Natural killer cell (primary cell): ENCODE measurements around the gene GATA6. TPM values are rescaled to one million over a fixed set of nuclear protein-coding genes. Genes with fewer than 3 reads are reported as not detected.

Experiments
- ATAC-seq, 3 donors: fragments of 150-1000 bp in 2 of 3; fragments of 200-7000 bp in 1 of 3; cut with Tn5 transposase; 1 replicate in 1 of 3; 2 replicates in 2 of 3; pipeline ENCODE4 v1.10.0; 2021; ENCODE audit warnings: mild to moderate bottlenecking in 2 of 3, moderate library complexity in 2 of 3
- DNase-seq, 2 donors: peaks; one replicate each; pipeline versions ENCODE4 v3.0.0 to v3.0.0-alpha.2; 2013 to 2021; ENCODE audit warnings: mixed read lengths in 1 of 2
- H3K27ac ChIP-seq: one replicate; pipeline ENCODE4 v1.5.1; 2013; ENCODE audit warnings: mild to moderate bottlenecking, low read length
- H3K27me3 ChIP-seq: one replicate; pipeline ENCODE4 v1.6.1; 2013; ENCODE audit warnings: low read length; ENCODE audit not compliant: control insufficient read depth, insufficient read depth
- H3K36me3 ChIP-seq: one replicate; pipeline ENCODE4 v1.6.1; 2013; ENCODE audit warnings: low read length; ENCODE audit not compliant: control insufficient read depth, insufficient read depth
- H3K4me1 ChIP-seq: one replicate; pipeline ENCODE4 v1.6.1; 2013; ENCODE audit warnings: low read length; ENCODE audit not compliant: control insufficient read depth, insufficient read depth
- H3K4me3 ChIP-seq: one replicate; pipeline ENCODE4 v1.5.1; 2013; ENCODE audit warnings: low read length
- H3K9me3 ChIP-seq: one replicate; pipeline ENCODE4 v1.6.1; 2013; ENCODE audit warnings: low read length; ENCODE audit not compliant: control insufficient read depth, insufficient read depth
- H3K27ac Mint-ChIP-seq, 2 donors: one replicate each; pipeline ENCODE4 v1.8.0; 2022; ENCODE audit warnings: mild to moderate bottlenecking in 2 of 2, mixed read lengths in 2 of 2, moderate library complexity in 1 of 2
- H3K27me3 Mint-ChIP-seq, 2 donors: one replicate each; pipeline ENCODE4 v1.8.0; 2022; ENCODE audit warnings: low read depth in 2 of 2, mixed read lengths in 2 of 2
- H3K36me3 Mint-ChIP-seq: one replicate; pipeline ENCODE4 v1.8.0; 2022; ENCODE audit warnings: mixed read lengths
- H3K4me1 Mint-ChIP-seq, 2 donors: one replicate each; pipeline ENCODE4 v1.8.0; 2022; ENCODE audit warnings: mixed read lengths in 2 of 2
- H3K4me3 Mint-ChIP-seq: one replicate; pipeline ENCODE4 v1.8.0; 2022; ENCODE audit warnings: mild to moderate bottlenecking, moderate library complexity, mixed read lengths
- H3K9me3 Mint-ChIP-seq, 2 donors: one replicate each; pipeline ENCODE4 v1.8.0; 2022; ENCODE audit warnings: mixed read lengths in 2 of 2
- WGBS: methylation state at CpG from one replicate; pipeline ENCODE4 v1.1.7; 2013; ENCODE audit warnings: missing lambda C conversion rate; ENCODE audit not compliant: insufficient coverage; 5-methylcytosine and 5-hydroxymethylcytosine counted together
- intact Hi-C: fragments of 100-400 bp; cut with micrococcal nuclease; formaldehyde crosslinking; loops from one replicate; pipeline ENCODE4 v1.14.2; 2022
- total RNA-seq, 4 donors: library from RNA; stranded (reverse); fragments of 120-200 nt in 1 of 4; gene quantifications; one replicate each; pipeline versions ENCODE4 v1.2.3 to v1.2.4, GENCODE V29; 2013 to 2022
- TF ChIP-seq, protein P1 (sequence below): fragments of 200-600 bp; IDR thresholded peaks from one replicate; pipeline ENCODE4 v1.8.0; 2022; ENCODE audit warnings: antibody characterized with exemption

Gene GATA6
- total RNA-seq, 3 donors from 2014 or later (not counting 1 experiment from before 2014, with no cell fraction given), result 0.54 to 1.1 (median 1.0) TPM

GRCh38 chr18:22189449-22190166 is 20.2 kb downstream of the GATA6 start:
- H3K27me3 Mint-ChIP-seq, result peaks cover 33 to 42% of the 10 kb centered on the region in 2 donors
- H3K9me3 Mint-ChIP-seq, result no peaks in the 10 kb centered on the region

DNA sequence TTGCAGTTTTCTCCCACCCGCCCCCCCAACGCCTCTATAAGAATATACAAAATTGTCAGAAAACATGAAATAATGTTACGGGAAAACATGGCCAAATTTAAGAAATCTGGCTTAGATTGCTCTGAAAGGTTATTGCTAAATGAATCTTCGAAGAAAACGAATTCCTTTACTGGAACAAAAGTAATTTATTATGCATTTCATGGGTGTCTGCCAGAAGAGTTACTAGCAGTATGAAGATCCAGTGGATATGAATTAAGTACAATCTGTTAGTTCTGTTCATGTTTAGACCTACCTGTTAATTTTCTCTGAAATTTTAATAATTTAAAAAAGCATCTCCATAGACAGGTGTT is 21.9 kb downstream of the GATA6 start:
- Mint-ChIP-seq H3K36me3 (no peaks in the 10 kb centered on the region), H3K27me3 (peaks cover 34 to 52% of the 10 kb centered on the region in 2 donors), H3K4me1 (peaks cover 0 to 6% of the 10 kb centered on the region in 2 donors), H3K9me3 (no peaks in the 10 kb centered on the region), H3K4me3 (no peak overlapping the region), H3K27ac (no peak overlapping the region)
- Histone ChIP-seq H3K9me3 (no peaks in the 10 kb centered on the region), H3K4me3 (no peak overlapping the region), H3K27me3 (no peaks in the 10 kb centered on the region), H3K4me1 (no peaks in the 10 kb centered on the region), H3K36me3 (no peaks in the 10 kb centered on the region), H3K27ac (no peak overlapping the region)
- WGBS, result 81% methylated on average over 2 of the region's 5 CpGs
- TF ChIP-seq, protein P1, sequence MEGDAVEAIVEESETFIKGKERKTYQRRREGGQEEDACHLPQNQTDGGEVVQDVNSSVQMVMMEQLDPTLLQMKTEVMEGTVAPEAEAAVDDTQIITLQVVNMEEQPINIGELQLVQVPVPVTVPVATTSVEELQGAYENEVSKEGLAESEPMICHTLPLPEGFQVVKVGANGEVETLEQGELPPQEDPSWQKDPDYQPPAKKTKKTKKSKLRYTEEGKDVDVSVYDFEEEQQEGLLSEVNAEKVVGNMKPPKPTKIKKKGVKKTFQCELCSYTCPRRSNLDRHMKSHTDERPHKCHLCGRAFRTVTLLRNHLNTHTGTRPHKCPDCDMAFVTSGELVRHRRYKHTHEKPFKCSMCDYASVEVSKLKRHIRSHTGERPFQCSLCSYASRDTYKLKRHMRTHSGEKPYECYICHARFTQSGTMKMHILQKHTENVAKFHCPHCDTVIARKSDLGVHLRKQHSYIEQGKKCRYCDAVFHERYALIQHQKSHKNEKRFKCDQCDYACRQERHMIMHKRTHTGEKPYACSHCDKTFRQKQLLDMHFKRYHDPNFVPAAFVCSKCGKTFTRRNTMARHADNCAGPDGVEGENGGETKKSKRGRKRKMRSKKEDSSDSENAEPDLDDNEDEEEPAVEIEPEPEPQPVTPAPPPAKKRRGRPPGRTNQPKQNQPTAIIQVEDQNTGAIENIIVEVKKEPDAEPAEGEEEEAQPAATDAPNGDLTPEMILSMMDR, result no peak
- intact Hi-C loops, result no loop called here
- no peak for ATAC-seq
- DNase-seq, result no peak

More at GRCh38 chr18:22189449-22190166, 20.2 kb downstream of the GATA6 start:
- ATAC-seq (no peak), DNase-seq (no peak)
- no peaks in the 10 kb centered on the region for H3K36me3 Mint-ChIP-seq
- H3K4me3 Mint-ChIP-seq, result no peak overlapping the region
- intact Hi-C loops, result no loop called here
- H3K4me1 ChIP-seq, result no peaks in the 10 kb centered on the region
- no peaks in the 10 kb centered on the region for H3K9me3 ChIP-seq
- TF ChIP-seq, protein P1, result no peak
- no peak overlapping the region for H3K27ac ChIP-seq
- H3K36me3 ChIP-seq, result no peaks in the 10 kb centered on the region
- H3K27ac Mint-ChIP-seq, result no peak overlapping the region
- 97% methylated on average over 10 of the region's 11 CpGs for WGBS
- H3K4me3 ChIP-seq, result no peak overlapping the region
- H3K4me1 Mint-ChIP-seq, result peaks cover 0 to 6% of the 10 kb centered on the region in 2 donors
- no peaks in the 10 kb centered on the region for H3K27me3 ChIP-seq

DNA sequence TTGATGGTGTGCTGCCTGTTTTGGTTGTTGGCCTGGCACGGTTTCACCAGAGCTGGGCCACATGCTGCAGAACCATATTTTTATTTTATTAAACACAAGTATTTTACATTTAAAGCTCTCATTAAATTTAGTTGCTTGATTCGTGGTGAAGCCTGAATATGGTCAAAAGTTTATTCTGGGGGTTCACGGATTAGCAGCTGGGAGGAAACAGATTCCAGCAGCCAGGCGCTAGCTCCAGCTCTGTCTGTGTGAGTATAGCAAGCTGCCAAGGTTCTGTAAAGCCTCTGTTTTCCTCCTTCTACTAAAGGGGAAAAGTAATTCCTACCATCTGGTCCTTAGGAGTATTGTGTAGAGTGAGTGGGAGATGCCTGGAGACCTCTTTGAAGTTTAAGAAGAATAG is 22.5 kb downstream of the GATA6 start:
- DNase-seq (no peak), ATAC-seq (no peak)
- intact Hi-C loops, result no loop called here
- Mint-ChIP-seq H3K36me3 (no peaks in the 10 kb centered on the region), H3K4me3 (no peak overlapping the region), H3K27me3 (peaks cover 34 to 52% of the 10 kb centered on the region in 2 donors), H3K9me3 (no peaks in the 10 kb centered on the region), H3K27ac (no peak overlapping the region), H3K4me1 (peaks cover 0 to 6% of the 10 kb centered on the region in 2 donors)
- no peaks in the 10 kb centered on the region for H3K27me3 ChIP-seq
- no peak overlapping the region for H3K4me3 ChIP-seq
- H3K27ac ChIP-seq, result no peak overlapping the region
- WGBS, result 77% methylated on average over 4 of the region's 4 CpGs
- no peaks in the 10 kb centered on the region for H3K36me3 ChIP-seq
- TF ChIP-seq, protein P1, result no peak
- H3K4me1 ChIP-seq, result no peaks in the 10 kb centered on the region
- no peaks in the 10 kb centered on the region for H3K9me3 ChIP-seq

DNA sequence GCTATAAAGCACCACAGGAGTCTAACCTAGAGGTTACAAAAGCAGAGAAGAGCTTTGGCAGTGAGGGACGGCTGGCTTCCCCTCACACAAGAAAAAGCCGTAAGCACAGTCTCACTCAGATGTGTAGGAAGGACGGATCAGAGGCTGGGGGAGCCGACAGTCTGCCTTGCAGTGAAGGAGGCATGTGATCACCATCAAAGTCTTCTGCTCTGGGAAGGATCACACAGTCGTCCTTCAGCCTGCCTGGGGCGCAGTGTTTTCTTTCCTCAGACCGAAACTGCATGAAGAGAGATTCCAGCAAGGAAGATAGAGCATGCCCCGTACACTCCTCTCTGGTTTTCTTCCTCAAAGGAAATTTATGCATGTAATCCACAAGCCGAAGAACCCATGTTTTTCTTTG is 24.1 kb downstream of the GATA6 start:
- Mint-ChIP-seq H3K36me3 (no peaks in the 10 kb centered on the region), H3K27ac (no peak overlapping the region), H3K4me1 (peaks cover 0 to 6% of the 10 kb centered on the region in 2 donors), H3K4me3 (no peak overlapping the region), H3K27me3 (peaks cover 40 to 55% of the 10 kb centered on the region in 2 donors), H3K9me3 (no peaks in the 10 kb centered on the region)
- H3K36me3 ChIP-seq, result no peaks in the 10 kb centered on the region
- TF ChIP-seq, protein P1, result no peak
- 77% methylated on average over 9 of the region's 9 CpGs for WGBS
- no peak overlapping the region for H3K4me3 ChIP-seq
- H3K27me3 ChIP-seq, result no peaks in the 10 kb centered on the region
- H3K9me3 ChIP-seq, result no peaks in the 10 kb centered on the region
- no peaks in the 10 kb centered on the region for H3K4me1 ChIP-seq
- ATAC-seq (no peak), DNase-seq (no peak)
- no peak overlapping the region for H3K27ac ChIP-seq
- intact Hi-C loops, result no loop called here
